PFSK-1 (cell line): ENCODE results near the gene H19.

Experiments used
- FOXP2 ChIP-seq: optimal IDR thresholded peaks from 2 replicates; pipeline ENCODE3; 2011; ENCODE audit warnings: borderline replicate concordance, control low read depth, inconsistent platforms; ENCODE audit not compliant: insufficient read depth; ENCODE audit errors: extremely low read length, extremely low read depth
- POLR2AphosphoS5 ChIP-seq: IDR thresholded peaks from 2 replicates; pipeline ENCODE4 v1.6.1; 2012; ENCODE audit warnings: low read depth, mild to moderate bottlenecking, control low read depth, low read length, moderate library complexity
- REST ChIP-seq, 2 experiments: IDR thresholded peaks; 2 replicates each; pipeline versions ENCODE4 v1.6.1 to v1.8.0; 2011 to 2012; ENCODE audit warnings: low read depth in 2 of 2, low read length in 2 of 2, control low read depth in 1 of 2, inconsistent platforms in 1 of 2, mild to moderate bottlenecking in 1 of 2, moderate library complexity in 1 of 2; ENCODE audit not compliant: insufficient read depth in 1 of 2
- SIN3A ChIP-seq: IDR thresholded peaks from 2 replicates; pipeline ENCODE4 v1.6.1; 2012; ENCODE audit warnings: mild to moderate bottlenecking, low read length, moderate library complexity, borderline replicate concordance; ENCODE audit not compliant: insufficient read depth
- TAF1 ChIP-seq: IDR thresholded peaks from 2 replicates; pipeline ENCODE4 v1.6.1; 2012; ENCODE audit warnings: low read length, control low read depth, borderline replicate concordance; ENCODE audit not compliant: insufficient read depth

Gene H19

GRCh38 chr11:1975185-1975584, 22.5 kb downstream of the H19 start:
- TF ChIP-seq FOXP2 (no peak), POLR2AphosphoS5 (no peak), REST (IDR thresholded peaks at IDR 0.05; ENCODE audit: insufficient read depth in 1 of 2, low read depth in 2 of 2, low read length in 2 of 2) (no peak)

GRCh38 chr11:1970956-1971355, 26.7 kb downstream of the H19 start:
- no peak for TF ChIP-seq SIN3A
- no peak for TF ChIP-seq REST (IDR thresholded peaks at IDR 0.05; ENCODE audit: insufficient read depth in 1 of 2, low read depth in 2 of 2, low read length in 2 of 2)
- TF ChIP-seq FOXP2, result no peak
- no peak for TF ChIP-seq POLR2AphosphoS5
- no peak for TF ChIP-seq TAF1

GRCh38 chr11:1969776-1970175, 27.9 kb downstream of the H19 start:
- no peak for TF ChIP-seq POLR2AphosphoS5
- no peak for TF ChIP-seq TAF1
- TF ChIP-seq FOXP2, result no peak
- no peak for TF ChIP-seq SIN3A
- TF ChIP-seq REST (IDR thresholded peaks at IDR 0.05; ENCODE audit: insufficient read depth in 1 of 2, low read depth in 2 of 2, low read length in 2 of 2), result no peak

GRCh38 chr11:1969035-1969434, 28.6 kb downstream of the H19 start:
- TF ChIP-seq SIN3A (no peak), POLR2AphosphoS5 (no peak), REST (IDR thresholded peaks at IDR 0.05; ENCODE audit: insufficient read depth in 1 of 2, low read depth in 2 of 2, low read length in 2 of 2) (no peak), TAF1 (no peak), FOXP2 (no peak)

GRCh38 chr11:1968454-1969002, 29.1 kb downstream of the H19 start:
- TF ChIP-seq FOXP2 (no peak), POLR2AphosphoS5 (no peak), TAF1 (no peak), REST (IDR thresholded peaks at IDR 0.05; ENCODE audit: insufficient read depth in 1 of 2, low read depth in 2 of 2, low read length in 2 of 2) (no peak), SIN3A (no peak)
